SU-DHL-6 (cell line): ENCODE results near the gene PBXIP1.

Experiments
- EZH2phosphoT487 ChIP-seq: fragments of 200-600 bp; sonication (generic), shearing (Covaris generic); conservative IDR thresholded peaks from 2 replicates; pipeline ENCODE4 v1.6.1; 2018; ENCODE audit warnings: mild to moderate bottlenecking, antibody characterized with exemption, low read length, moderate library complexity, mixed read lengths
- TF ChIP-seq, protein P1 (sequence below): fragments of 200-600 bp; sonication (generic); IDR thresholded peaks from one replicate; pipeline ENCODE4 v1.5.1; 2017; ENCODE audit warnings: antibody characterized with exemption, mild to moderate bottlenecking, low read length, moderate library complexity; ENCODE audit not compliant: insufficient read depth, poor library complexity, severe bottlenecking

DNA sequence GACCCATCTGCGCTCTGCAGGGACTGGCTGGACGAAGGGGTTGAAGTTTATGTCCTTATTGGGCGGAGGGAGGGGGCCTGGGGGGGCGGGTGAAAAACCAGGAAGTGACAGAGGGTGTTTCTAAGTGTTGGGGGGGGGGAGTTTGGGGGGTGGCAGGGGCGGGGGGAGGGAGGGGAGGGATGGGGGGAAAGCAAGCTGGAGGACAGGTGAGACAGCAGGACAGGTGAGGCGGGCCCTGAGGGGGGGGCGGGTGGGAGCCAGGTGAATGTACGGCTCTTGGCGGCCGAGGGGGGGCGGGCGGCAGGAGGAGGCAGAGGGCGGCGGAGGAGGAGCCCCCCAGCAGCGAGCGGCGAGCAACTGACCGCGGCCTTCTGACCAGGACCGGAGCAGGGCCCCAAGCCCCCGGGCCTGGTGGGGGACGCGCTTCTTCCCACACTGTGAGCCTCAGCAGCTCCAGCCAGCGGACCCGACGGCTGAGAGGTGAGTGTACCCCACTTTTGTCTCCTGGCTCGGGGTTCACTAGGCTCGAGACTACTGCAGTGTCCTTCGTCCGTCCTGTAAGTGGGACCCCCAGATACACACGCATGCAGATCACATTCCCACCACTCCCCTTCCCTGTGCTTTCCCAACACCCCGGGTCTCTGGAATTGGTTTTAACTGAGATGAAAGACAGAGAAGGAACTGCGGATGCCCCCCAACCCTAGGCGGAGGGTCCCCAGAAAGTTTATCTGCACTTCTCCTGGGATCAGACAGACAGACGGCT, 46.7 kb upstream of the PBXIP1 start, which contains the start of gene ZBTB7B:
- TF ChIP-seq, protein P1, sequence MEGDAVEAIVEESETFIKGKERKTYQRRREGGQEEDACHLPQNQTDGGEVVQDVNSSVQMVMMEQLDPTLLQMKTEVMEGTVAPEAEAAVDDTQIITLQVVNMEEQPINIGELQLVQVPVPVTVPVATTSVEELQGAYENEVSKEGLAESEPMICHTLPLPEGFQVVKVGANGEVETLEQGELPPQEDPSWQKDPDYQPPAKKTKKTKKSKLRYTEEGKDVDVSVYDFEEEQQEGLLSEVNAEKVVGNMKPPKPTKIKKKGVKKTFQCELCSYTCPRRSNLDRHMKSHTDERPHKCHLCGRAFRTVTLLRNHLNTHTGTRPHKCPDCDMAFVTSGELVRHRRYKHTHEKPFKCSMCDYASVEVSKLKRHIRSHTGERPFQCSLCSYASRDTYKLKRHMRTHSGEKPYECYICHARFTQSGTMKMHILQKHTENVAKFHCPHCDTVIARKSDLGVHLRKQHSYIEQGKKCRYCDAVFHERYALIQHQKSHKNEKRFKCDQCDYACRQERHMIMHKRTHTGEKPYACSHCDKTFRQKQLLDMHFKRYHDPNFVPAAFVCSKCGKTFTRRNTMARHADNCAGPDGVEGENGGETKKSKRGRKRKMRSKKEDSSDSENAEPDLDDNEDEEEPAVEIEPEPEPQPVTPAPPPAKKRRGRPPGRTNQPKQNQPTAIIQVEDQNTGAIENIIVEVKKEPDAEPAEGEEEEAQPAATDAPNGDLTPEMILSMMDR, result no peak
- TF ChIP-seq EZH2phosphoT487, result 0 out of 2 replicates have a peak, but pooled peaks have one; percentile 67
